GM13977 (cell line): Measurements from ENCODE around the gene TRIM7.
"Not testable (repeated sequence)": the region's sequence is repeated elsewhere in the genome, so short reads cannot be mapped to it uniquely, and the experiment has no call there.

Experiments used
- DNase-seq: peaks from one replicate; pipeline ENCODE4 v3.0.0; 2012; ENCODE audit warnings: low spot score
- in situ Hi-C: fragments of 300-500 bp; cut with MboI; formaldehyde crosslinking; loops from one replicate; pipeline ENCODE4 v1.12.0; 2022; ENCODE audit warnings: low sequenced_read_pairs, low pct_unique_long_range_greater_than_20kb, mixed read lengths, inconsistent platforms; ENCODE audit not compliant: unreplicated experiment
- TF ChIP-seq, protein P1 (sequence below): IDR thresholded peaks from 2 replicates; pipeline ENCODE4 v1.5.1; 2012; ENCODE audit warnings: mild to moderate bottlenecking, control low read depth; ENCODE audit not compliant: insufficient read depth; ENCODE audit errors: extremely low read depth, missing control alignments

The TRIM7 gene

DNA sequence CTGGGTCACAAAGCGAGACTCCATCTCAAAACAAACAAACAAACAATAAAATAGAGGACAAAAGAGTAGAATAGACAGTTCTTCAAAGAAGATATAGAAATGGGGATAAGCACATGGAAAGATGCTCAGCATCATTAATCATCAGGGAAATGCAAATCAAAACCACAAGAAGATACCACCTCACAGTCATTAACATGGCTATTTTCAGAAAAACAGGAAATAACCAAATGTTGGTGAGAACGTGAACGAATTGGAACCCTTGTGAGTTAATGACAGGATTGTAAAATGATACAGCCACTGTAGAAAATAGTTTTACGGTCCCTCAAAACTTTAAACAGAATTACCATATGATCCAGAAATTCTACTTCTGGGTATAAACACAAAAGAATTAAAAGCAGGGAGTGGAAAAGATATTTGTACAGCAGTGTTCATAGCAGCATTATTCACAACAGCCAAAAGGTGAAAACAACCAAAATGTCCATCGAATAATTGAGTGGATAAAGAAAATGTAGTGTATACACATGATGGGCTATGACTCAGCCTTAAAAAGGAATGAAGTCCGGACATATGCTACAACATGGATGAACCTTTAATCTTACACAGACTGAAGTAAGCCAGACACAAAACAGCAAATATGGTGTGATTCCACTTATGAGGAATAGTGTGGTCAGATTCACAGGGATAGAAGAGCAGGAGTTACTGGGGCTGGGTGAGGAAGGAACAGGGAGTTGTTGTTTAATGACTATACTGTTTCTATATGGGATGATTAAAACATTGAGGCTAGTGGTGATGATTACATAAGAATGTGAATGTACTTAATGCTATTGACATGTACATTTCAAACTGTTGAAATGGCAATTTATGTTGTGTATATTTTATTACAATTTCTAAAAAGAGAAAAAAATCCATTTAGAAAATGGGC is 37.9 kb downstream of the TRIM7 start:
- TF ChIP-seq, protein P1, sequence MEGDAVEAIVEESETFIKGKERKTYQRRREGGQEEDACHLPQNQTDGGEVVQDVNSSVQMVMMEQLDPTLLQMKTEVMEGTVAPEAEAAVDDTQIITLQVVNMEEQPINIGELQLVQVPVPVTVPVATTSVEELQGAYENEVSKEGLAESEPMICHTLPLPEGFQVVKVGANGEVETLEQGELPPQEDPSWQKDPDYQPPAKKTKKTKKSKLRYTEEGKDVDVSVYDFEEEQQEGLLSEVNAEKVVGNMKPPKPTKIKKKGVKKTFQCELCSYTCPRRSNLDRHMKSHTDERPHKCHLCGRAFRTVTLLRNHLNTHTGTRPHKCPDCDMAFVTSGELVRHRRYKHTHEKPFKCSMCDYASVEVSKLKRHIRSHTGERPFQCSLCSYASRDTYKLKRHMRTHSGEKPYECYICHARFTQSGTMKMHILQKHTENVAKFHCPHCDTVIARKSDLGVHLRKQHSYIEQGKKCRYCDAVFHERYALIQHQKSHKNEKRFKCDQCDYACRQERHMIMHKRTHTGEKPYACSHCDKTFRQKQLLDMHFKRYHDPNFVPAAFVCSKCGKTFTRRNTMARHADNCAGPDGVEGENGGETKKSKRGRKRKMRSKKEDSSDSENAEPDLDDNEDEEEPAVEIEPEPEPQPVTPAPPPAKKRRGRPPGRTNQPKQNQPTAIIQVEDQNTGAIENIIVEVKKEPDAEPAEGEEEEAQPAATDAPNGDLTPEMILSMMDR, result no peak
- in situ Hi-C loops, result no loop called here
- DNase-seq, result no peak

DNA sequence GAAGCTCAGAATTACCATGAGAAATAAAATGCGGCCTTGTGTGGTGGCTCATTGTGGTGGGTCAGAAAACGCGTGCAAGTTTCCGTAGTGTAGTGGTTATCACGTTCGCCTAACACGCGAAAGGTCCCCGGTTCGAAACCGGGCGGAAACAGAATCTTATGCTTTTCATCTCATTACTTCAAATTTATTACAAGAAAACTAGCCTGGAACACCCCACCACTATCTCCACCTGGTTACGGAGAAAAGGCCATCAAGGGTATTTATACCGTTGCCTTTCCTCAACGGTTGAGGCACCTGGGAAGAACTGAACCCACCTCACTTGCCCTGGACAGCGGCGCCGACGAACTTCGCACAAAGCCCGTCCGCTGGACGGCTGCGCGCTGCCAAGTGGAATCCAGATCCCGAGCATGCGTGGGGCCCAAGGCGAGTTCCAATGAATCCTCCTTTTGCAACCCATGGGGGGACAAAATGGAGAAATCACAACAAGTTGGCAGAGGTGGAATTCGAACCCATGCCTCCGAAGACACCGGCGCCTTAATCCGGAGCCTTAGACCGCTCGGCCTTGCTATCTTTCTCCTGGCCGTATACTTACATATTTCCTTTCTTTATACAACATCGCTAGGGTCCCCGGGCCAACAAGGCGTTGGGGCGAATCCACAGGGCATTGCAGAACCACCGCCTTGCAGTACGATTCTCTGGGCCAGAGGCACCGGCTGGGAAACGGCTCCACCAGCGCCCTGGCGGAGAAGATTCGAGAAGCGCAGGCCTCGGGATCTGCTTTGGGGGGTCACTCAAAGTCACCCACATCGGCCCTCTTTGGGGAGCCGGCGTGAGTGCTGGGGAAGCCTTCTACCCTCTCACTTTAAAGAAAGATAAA is 40.7 kb downstream of the TRIM7 start:
- no peak for DNase-seq
- TF ChIP-seq, protein P1, result no peak
- in situ Hi-C loops, result no loop called here

DNA sequence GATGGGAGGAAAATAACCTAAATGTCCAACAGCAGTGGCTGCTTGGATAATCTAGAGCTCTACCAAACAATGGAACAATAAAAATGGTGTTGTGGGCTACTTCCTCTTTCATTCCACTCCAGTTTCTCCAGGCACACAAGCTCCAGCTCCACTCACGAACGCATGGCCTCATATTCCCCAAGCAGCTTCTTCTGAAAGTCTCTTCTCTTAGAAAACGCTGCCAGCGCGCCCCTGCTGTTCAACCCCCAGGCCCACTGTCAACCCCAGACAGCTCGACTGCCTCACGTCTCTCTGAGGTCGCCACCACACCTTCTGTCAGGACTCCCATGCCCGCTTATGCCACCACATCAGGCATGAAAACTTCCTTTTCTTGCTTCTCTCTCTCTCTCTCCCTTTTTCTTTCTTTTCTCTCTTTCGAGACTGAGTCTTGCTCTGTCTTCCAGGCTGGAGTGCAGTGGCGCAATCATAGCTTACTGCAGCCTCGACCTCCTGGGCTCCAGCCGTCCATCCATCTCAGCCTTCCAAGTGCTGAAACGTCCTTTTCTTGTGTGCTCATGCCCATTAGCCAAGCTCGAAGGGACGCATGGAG is 41.4 kb downstream of the TRIM7 start:
- in situ Hi-C loops, result no loop called here
- TF ChIP-seq, protein P1, result no peak
- DNase-seq, result no peak

DNA sequence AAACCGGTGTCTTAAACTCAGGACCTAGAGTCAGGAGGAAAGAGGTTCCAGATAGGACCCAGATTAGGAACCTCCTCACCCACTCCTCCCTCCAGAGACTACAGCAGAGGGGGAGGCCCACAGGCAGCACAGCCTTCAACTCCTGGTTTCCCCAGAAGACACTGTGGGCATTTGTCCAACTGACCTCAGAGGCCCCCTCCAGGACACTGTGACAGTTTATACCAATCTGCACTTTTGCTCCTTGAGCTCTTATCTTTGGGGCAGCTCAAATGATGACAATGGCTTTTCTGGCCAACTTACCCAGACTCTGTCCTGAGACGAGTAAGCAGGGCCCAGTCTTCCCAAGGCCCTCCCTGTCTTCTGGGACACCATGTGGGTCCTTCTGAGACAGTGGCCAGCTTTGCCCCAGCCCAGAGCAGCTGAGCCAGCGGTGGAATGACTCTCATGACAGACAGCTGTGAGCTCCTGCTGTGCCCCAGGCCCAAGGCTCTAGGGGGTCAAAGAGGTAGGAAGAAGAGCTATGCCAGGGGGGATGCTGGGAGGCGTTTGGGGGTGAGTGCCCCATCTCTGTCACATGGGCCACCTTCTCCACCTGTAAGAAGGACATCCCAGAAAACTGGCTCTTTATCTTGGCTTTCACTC is 43.3 kb downstream of the TRIM7 start:
- TF ChIP-seq, protein P1, result no peak
- no peak for DNase-seq
- in situ Hi-C loops, result no loop called here

DNA sequence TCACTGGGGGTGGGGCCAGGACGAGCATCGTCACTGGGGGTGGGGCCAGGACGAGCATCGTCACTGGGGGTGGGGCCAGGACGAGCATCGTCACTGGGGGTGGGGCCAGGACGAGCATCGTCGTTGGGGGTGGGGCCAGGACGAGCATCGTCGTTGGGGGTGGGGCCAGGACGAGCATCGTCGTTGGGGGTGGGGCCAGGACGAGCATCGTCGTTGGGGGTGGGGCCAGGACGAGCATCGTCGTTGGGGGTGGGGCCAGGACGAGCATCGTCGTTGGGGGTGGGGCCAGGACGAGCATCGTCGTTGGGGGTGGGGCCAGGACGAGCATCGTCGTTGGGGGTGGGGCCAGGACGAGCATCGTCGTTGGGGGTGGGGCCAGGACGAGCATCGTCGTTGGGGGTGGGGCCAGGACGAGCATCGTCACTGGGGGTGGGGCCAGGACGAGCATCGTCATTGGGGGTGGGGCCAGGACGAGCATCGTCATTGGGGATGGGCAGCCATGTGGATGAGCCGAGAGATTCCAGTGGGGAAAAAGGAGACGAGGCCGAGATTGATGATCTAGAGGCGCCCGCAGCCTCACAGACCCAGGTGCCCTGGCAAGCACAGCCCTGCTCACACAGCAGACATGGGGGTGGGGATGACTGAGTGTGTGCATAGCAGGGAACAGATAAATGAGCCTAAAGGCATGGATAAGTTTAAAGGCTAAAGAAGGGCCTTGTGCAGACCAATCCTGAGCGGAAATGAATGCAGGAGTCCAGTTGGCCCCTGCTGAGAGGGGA is 44.1 kb downstream of the TRIM7 start:
- DNase-seq, in situ Hi-C loops: not testable (repeated sequence)

DNA sequence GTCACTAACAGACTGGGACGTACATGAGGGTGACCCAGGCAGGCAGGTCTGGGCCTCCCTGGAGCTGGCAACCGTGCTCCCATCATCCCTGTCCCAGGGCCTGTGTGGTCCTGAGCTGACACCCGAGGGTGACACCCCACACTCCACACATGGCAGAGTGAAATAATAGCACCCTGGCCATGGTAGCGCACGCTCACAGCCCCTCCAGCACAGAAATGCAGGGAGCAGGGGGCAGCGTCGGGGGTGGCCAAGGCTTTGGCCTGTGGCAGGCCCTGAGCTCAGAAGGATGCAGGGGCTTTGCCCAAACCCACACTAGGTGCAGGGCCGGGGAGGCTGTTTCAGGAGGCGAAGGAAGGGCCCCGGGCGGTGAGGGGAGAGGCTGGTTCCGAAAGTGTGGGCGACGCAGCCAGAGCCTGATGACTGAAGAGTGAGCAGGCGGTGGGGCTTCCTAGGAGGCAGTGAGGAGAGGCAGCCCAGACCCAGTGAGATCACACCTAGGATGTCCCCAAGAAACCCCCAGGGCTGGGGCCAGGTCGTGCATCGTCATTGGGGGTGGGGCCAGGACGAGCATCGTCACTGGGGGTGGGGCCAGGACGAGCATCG is 44.7 kb downstream of the TRIM7 start:
- DNase-seq, result peak; percentile 77

More for the DNA sequence above, 44.7 kb downstream of the TRIM7 start:
- in situ Hi-C loops, result no loop called here
- TF ChIP-seq, protein P1, result no peak
